Neuronal stem cell (in vitro differentiated cells): ENCODE measurements around the gene CTXN1. TPM values are rescaled to one million over a fixed set of nuclear protein-coding genes. Genes with fewer than 3 reads are reported as not detected.

ENCODE experiments used
- DNase-seq: peaks from one replicate; pipeline ENCODE4 v3.0.0-alpha.2; 2013; ENCODE audit warnings: low spot score
- H2AFZ ChIP-seq: one replicate; pipeline ENCODE4 v1.6.1; 2013; ENCODE audit warnings: mild to moderate bottlenecking, low read length, inconsistent platforms
- H2AK5ac ChIP-seq: 2 replicates; pipeline ENCODE4 v1.6.1; 2013; ENCODE audit warnings: low read depth, mild to moderate bottlenecking, inconsistent platforms, low read length, moderate library complexity, mixed read lengths
- H2BK120ac ChIP-seq: 2 replicates; pipeline ENCODE4 v1.6.1; 2013; ENCODE audit warnings: low read depth, mild to moderate bottlenecking, inconsistent platforms, low read length, moderate library complexity, mixed read lengths
- H2BK12ac ChIP-seq: one replicate; pipeline ENCODE4 v1.6.1; 2013; ENCODE audit warnings: low read length, inconsistent platforms
- H2BK15ac ChIP-seq: 2 replicates; pipeline ENCODE4 v1.6.1; 2013; ENCODE audit warnings: mild to moderate bottlenecking, low read length, inconsistent platforms, mixed read lengths
- H2BK5ac ChIP-seq: one replicate; pipeline ENCODE4 v1.6.1; 2013; ENCODE audit warnings: inconsistent platforms, mild to moderate bottlenecking, low read length, moderate library complexity
- H3K14ac ChIP-seq: one replicate; pipeline ENCODE4 v1.6.1; 2013; ENCODE audit warnings: low read length, inconsistent platforms
- H3K18ac ChIP-seq: 2 replicates; pipeline ENCODE4 v1.6.1; 2013; ENCODE audit warnings: low read length, inconsistent platforms
- H3K23ac ChIP-seq: 2 replicates; pipeline ENCODE4 v1.6.1; 2013; ENCODE audit warnings: low read depth, mild to moderate bottlenecking, mixed read lengths, low read length, inconsistent platforms; ENCODE audit not compliant: poor library complexity
- H3K27ac ChIP-seq: replicated peaks from 3 replicates; pipeline ENCODE4 v1.5.1; 2013; ENCODE audit warnings: low read length, inconsistent platforms
- H3K27me3 ChIP-seq, 3 experiments: 2 replicates each; pipeline ENCODE4 v1.6.1; 2013; ENCODE audit warnings: low read length in 3 of 3, mild to moderate bottlenecking in 2 of 3, inconsistent platforms in 1 of 3, low read depth in 1 of 3, mixed read lengths in 1 of 3, moderate library complexity in 1 of 3; ENCODE audit not compliant: control insufficient read depth in 3 of 3, insufficient read depth in 3 of 3
- H3K36me3 ChIP-seq, 2 donors: replicated peaks in 1 of 2; 2 replicates each; pipeline ENCODE4 v1.6.1; 2013; ENCODE audit warnings: low read length in 2 of 2; ENCODE audit not compliant: control insufficient read depth in 2 of 2, insufficient read depth in 2 of 2
- H3K4ac ChIP-seq: 2 replicates; pipeline ENCODE4 v1.6.1; 2013; ENCODE audit warnings: inconsistent platforms, mild to moderate bottlenecking, low read length, moderate library complexity
- H3K4me1 ChIP-seq, 2 donors: 1 replicate in 1 of 2; 2 replicates in 1 of 2; pipeline ENCODE4 v1.6.1; 2013; ENCODE audit warnings: low read length in 2 of 2, low read depth in 1 of 2; ENCODE audit not compliant: control insufficient read depth in 2 of 2, insufficient read depth in 1 of 2
- H3K4me2 ChIP-seq: one replicate; pipeline ENCODE4 v1.6.1; 2013; ENCODE audit warnings: mild to moderate bottlenecking, low read length, inconsistent platforms; ENCODE audit not compliant: insufficient read depth, poor library complexity, severe bottlenecking
- H3K4me3 ChIP-seq, 2 donors: 2 replicates each; pipeline ENCODE4 v1.5.1; 2013; ENCODE audit warnings: low read length in 2 of 2, mild to moderate bottlenecking in 2 of 2, inconsistent platforms in 1 of 2, moderate library complexity in 1 of 2
- H3K79me1 ChIP-seq: one replicate; pipeline ENCODE4 v1.6.1; 2013; ENCODE audit warnings: low read depth, mild to moderate bottlenecking, inconsistent platforms, low read length, moderate library complexity
- H3K9ac ChIP-seq: one replicate; pipeline ENCODE4 v1.6.1; 2013; ENCODE audit warnings: mild to moderate bottlenecking, low read depth, low read length, inconsistent platforms; ENCODE audit not compliant: poor library complexity
- H3K9me3 ChIP-seq, 2 donors: replicated peaks in 1 of 2; 2 replicates each; pipeline versions ENCODE3 to v1.6.1; 2013; ENCODE audit warnings: low read length in 2 of 2, mild to moderate bottlenecking in 2 of 2, inconsistent platforms in 1 of 2, low read depth in 1 of 2, mixed read lengths in 1 of 2, moderate library complexity in 1 of 2; ENCODE audit not compliant: control insufficient read depth in 2 of 2, insufficient read depth in 1 of 2
- H4K8ac ChIP-seq: one replicate; pipeline ENCODE4 v1.6.1; 2013; ENCODE audit warnings: low read depth, mild to moderate bottlenecking, inconsistent platforms, low read length, moderate library complexity
- H4K91ac ChIP-seq: one replicate; pipeline ENCODE4 v1.6.1; 2013; ENCODE audit warnings: low read length, low read depth, mild to moderate bottlenecking, inconsistent platforms; ENCODE audit not compliant: poor library complexity
- WGBS, 2 donors: extraction: QIAGEN DNeasy Blood & Tissue Kit; methylation state at CpG; one replicate each; pipeline ENCODE4 v1.1.7; 2013; ENCODE audit warnings: missing lambda C conversion rate in 2 of 2, mixed read lengths in 1 of 2; ENCODE audit not compliant: insufficient read length in 2 of 2, insufficient replicate concordance in 1 of 2; ENCODE audit errors: extremely low coverage in 2 of 2; 5-methylcytosine and 5-hydroxymethylcytosine counted together
- polyA plus RNA-seq, 2 experiments: library from polyadenylated mRNA; stranded (reverse); fragments of 200-250 nt; gene quantifications; one replicate each; pipeline ENCODE4 v1.2.3, GENCODE V29; 2013

CTXN1 gene
- polyA plus RNA-seq (2013, experiment 1 of 2): 136 TPM
- polyA plus RNA-seq (2013, experiment 2 of 2): 129 TPM

GRCh38 chr19:7926021-7926726, at the start of gene CTXN1:
Gene CTXN1, minus strand, starts transcription at chr19:7926135. Its CDS starts 597 bp downstream, at chr19:7925538.
- WGBS, 2 donors: no CpG with 5 or more reads among the region's 65 CpGs
- H3K4me2 ChIP-seq: peak within 1 kb of the TSS; percentile 96
- H3K27me3 ChIP-seq: no peaks in the 10 kb centered on the region
- peak within 1 kb of the TSS; percentile 75 for H2BK15ac ChIP-seq
- peak within 1 kb of the TSS; percentile 91 for H3K23ac ChIP-seq
- peak within 1 kb of the TSS; percentile 97 for H3K18ac ChIP-seq
- H3K79me1 ChIP-seq: peaks cover 19% of the 10 kb centered on the region
- H3K27ac ChIP-seq: peak within 1 kb of the TSS; percentile 85
- peak within 1 kb of the TSS; percentile 92 for H2AK5ac ChIP-seq
- H2BK12ac ChIP-seq: peak within 1 kb of the TSS; percentile 25
- H3K9ac ChIP-seq: peak within 1 kb of the TSS; percentile 95
- H4K91ac ChIP-seq: no peak within 1 kb of the TSS
- H2BK120ac ChIP-seq: no peak within 1 kb of the TSS
- H3K36me3 ChIP-seq: peaks cover 26 to 59% of the 10 kb centered on the region in 2 donors
- DNase-seq: peak; percentile 72
- peak within 1 kb of the TSS; percentile 82 for H2BK5ac ChIP-seq
- H4K8ac ChIP-seq: peak within 1 kb of the TSS; percentile 96
- H3K14ac ChIP-seq: peak within 1 kb of the TSS; percentile 98
- no peak within 1 kb of the TSS for H3K4ac ChIP-seq
- peak within 1 kb of the TSS; percentile 51 to 94 for H3K4me3 ChIP-seq
- peak within 1 kb of the TSS; percentile 85 for H2AFZ ChIP-seq
- no peaks in the 10 kb centered on the region for H3K9me3 ChIP-seq
- H3K4me1 ChIP-seq: peaks cover 14 to 23% of the 10 kb centered on the region in 2 donors

GRCh38 chr19:7975037-7975436, 49.1 kb upstream of the CTXN1 start:
- Histone ChIP-seq H3K14ac (no peak overlapping the region), H2BK5ac (no peak overlapping the region), H3K36me3 (peaks cover 59 to 92% of the 10 kb centered on the region in 2 donors), H4K91ac (no peak overlapping the region), H3K4me1 (peaks cover 0 to 2% of the 10 kb centered on the region in 2 donors), H3K9ac (no peak overlapping the region), H2BK120ac (no peak overlapping the region), H2BK15ac (no peak overlapping the region), H3K4ac (no peak overlapping the region), H3K4me3 (no peak overlapping the region), H3K27me3 (no peaks in the 10 kb centered on the region), H2AK5ac (no peak overlapping the region), H2AFZ (no peak overlapping the region), H3K18ac (no peak overlapping the region), H3K4me2 (no peak overlapping the region), H3K23ac (no peak overlapping the region), H3K27ac (no peak overlapping the region), H3K79me1 (peaks cover 6% of the 10 kb centered on the region), H2BK12ac (no peak overlapping the region), H3K9me3 (no peaks in the 10 kb centered on the region), H4K8ac (no peak overlapping the region)
- no CpG with 5 or more reads among the region's 7 CpGs for WGBS, 2 donors
- no peak for DNase-seq

GRCh38 chr19:7973883-7974282, 47.9 kb upstream of the CTXN1 start:
- no peak overlapping the region for H2AFZ ChIP-seq
- H4K8ac ChIP-seq: no peak overlapping the region

More at GRCh38 chr19:7973883-7974282, 47.9 kb upstream of the CTXN1 start:
- Histone ChIP-seq H2BK120ac (no peak overlapping the region), H2BK15ac (no peak overlapping the region), H3K14ac (no peak overlapping the region), H3K9ac (no peak overlapping the region), H2AK5ac (no peak overlapping the region), H4K91ac (no peak overlapping the region), H3K36me3 (peaks cover 58 to 90% of the 10 kb centered on the region in 2 donors), H2BK12ac (no peak overlapping the region), H3K9me3 (no peaks in the 10 kb centered on the region), H2BK5ac (no peak overlapping the region), H3K27ac (no peak overlapping the region), H3K79me1 (peaks cover 3% of the 10 kb centered on the region), H3K27me3 (no peaks in the 10 kb centered on the region), H3K4me1 (no peaks in the 10 kb centered on the region), H3K23ac (peak overlapping the region; percentile 23), H3K4ac (no peak overlapping the region), H3K18ac (no peak overlapping the region), H3K4me3 (no peak overlapping the region), H3K4me2 (no peak overlapping the region)
- no CpG with 5 or more reads among the region's 12 CpGs for WGBS, 2 donors
- no peak for DNase-seq
